ENCODE data around the gene RPL3.

RPL3 gene

GRCh38 chr22:39275814-39276439 is 43.5 kb downstream of the RPL3 start:
- H3K4me3 ChIP-seq (ENCODE audit: low read length): no peak overlapping the region
- no peaks in the 10 kb centered on the region for H3K36me3 ChIP-seq (ENCODE audit: insufficient read depth, low read length)
- H3K27me3 ChIP-seq (ENCODE audit: insufficient read depth, low read length): no peaks in the 10 kb centered on the region
- peaks cover 3% of the 10 kb centered on the region for H3K9me3 ChIP-seq (ENCODE audit: low read length)
- peaks cover 7% of the 10 kb centered on the region for H3K4me1 ChIP-seq (ENCODE audit: insufficient read depth, low read length)
- no peak overlapping the region for H2AFZ ChIP-seq (ENCODE audit: low read depth, low read length)

- H3K27me3 ChIP-seq (ENCODE audit: insufficient read depth, low read length): no peaks in the 10 kb centered on the region
- peaks cover 2% of the 10 kb centered on the region for H3K4me1 ChIP-seq (ENCODE audit: insufficient read depth, low read length)
- no peaks in the 10 kb centered on the region for H3K36me3 ChIP-seq (ENCODE audit: insufficient read depth, low read length)
- no peak overlapping the region for H2AFZ ChIP-seq (ENCODE audit: low read depth, low read length)
- H3K4me3 ChIP-seq (ENCODE audit: low read length): no peak overlapping the region
- H3K9me3 ChIP-seq (ENCODE audit: low read length): peaks cover 3% of the 10 kb centered on the region
Observed at GRCh38 chr22:39273950-39274887, 45.2 kb downstream of the RPL3 start.

GRCh38 chr22:39270792-39271191 is 48.6 kb downstream of the RPL3 start:
- Histone ChIP-seq H3K4me3 (ENCODE audit: low read length) (no peak overlapping the region), H2AFZ (ENCODE audit: low read depth, low read length) (no peak overlapping the region), H3K9me3 (ENCODE audit: low read length) (no peaks in the 10 kb centered on the region), H3K27me3 (ENCODE audit: insufficient read depth, low read length) (peaks cover 3% of the 10 kb centered on the region), H3K4me1 (ENCODE audit: insufficient read depth, low read length) (no peaks in the 10 kb centered on the region), H3K36me3 (ENCODE audit: insufficient read depth, low read length) (no peaks in the 10 kb centered on the region)

- no peaks in the 10 kb centered on the region for H3K9me3 ChIP-seq (ENCODE audit: low read length)
- H3K27me3 ChIP-seq (ENCODE audit: insufficient read depth, low read length): peaks cover 3% of the 10 kb centered on the region
- no peak overlapping the region for H3K4me3 ChIP-seq (ENCODE audit: low read length)
- H3K4me1 ChIP-seq (ENCODE audit: insufficient read depth, low read length): no peaks in the 10 kb centered on the region
- no peak overlapping the region for H2AFZ ChIP-seq (ENCODE audit: low read depth, low read length)
- no peaks in the 10 kb centered on the region for H3K36me3 ChIP-seq (ENCODE audit: insufficient read depth, low read length)
Observed at GRCh38 chr22:39270280-39270679, 49.1 kb downstream of the RPL3 start.

GRCh38 chr22:39269095-39269790 is 50.2 kb downstream of the RPL3 start:
- Histone ChIP-seq H3K9me3 (ENCODE audit: low read length) (no peaks in the 10 kb centered on the region), H3K4me3 (ENCODE audit: low read length) (no peak overlapping the region), H2AFZ (ENCODE audit: low read depth, low read length) (no peak overlapping the region), H3K4me1 (ENCODE audit: insufficient read depth, low read length) (no peaks in the 10 kb centered on the region), H3K36me3 (ENCODE audit: insufficient read depth, low read length) (no peaks in the 10 kb centered on the region), H3K27me3 (ENCODE audit: insufficient read depth, low read length) (peaks cover 3% of the 10 kb centered on the region)

GRCh38 chr22:39268645-39269044 is 50.8 kb downstream of the RPL3 start:
- Histone ChIP-seq H3K36me3 (ENCODE audit: insufficient read depth, low read length) (no peaks in the 10 kb centered on the region), H3K4me1 (ENCODE audit: insufficient read depth, low read length) (no peaks in the 10 kb centered on the region), H3K9me3 (ENCODE audit: low read length) (no peaks in the 10 kb centered on the region), H3K27me3 (ENCODE audit: insufficient read depth, low read length) (peaks cover 3% of the 10 kb centered on the region), H3K4me3 (ENCODE audit: low read length) (no peak overlapping the region), H2AFZ (ENCODE audit: low read depth, low read length) (no peak overlapping the region)

GRCh38 chr22:39267974-39268373 is 51.4 kb downstream of the RPL3 start:
- Histone ChIP-seq H3K27me3 (ENCODE audit: insufficient read depth, low read length) (peaks cover 3% of the 10 kb centered on the region), H3K4me1 (ENCODE audit: insufficient read depth, low read length) (no peaks in the 10 kb centered on the region), H3K4me3 (ENCODE audit: low read length) (no peak overlapping the region), H3K9me3 (ENCODE audit: low read length) (no peaks in the 10 kb centered on the region), H2AFZ (ENCODE audit: low read depth, low read length) (no peak overlapping the region), H3K36me3 (ENCODE audit: insufficient read depth, low read length) (no peaks in the 10 kb centered on the region)

GRCh38 chr22:39266398-39267030 is 52.9 kb downstream of the RPL3 start:
- no peak overlapping the region for H3K4me3 ChIP-seq (ENCODE audit: low read length)
- H3K9me3 ChIP-seq (ENCODE audit: low read length): peaks cover under 1% of the 10 kb centered on the region
- H3K36me3 ChIP-seq (ENCODE audit: insufficient read depth, low read length): no peaks in the 10 kb centered on the region
- H3K27me3 ChIP-seq (ENCODE audit: insufficient read depth, low read length): peaks cover 3% of the 10 kb centered on the region
- no peak overlapping the region for H2AFZ ChIP-seq (ENCODE audit: low read depth, low read length)
- H3K4me1 ChIP-seq (ENCODE audit: insufficient read depth, low read length): no peaks in the 10 kb centered on the region

- no peak overlapping the region for H3K4me3 ChIP-seq (ENCODE audit: low read length)
- H3K4me1 ChIP-seq (ENCODE audit: insufficient read depth, low read length): no peaks in the 10 kb centered on the region
- no peaks in the 10 kb centered on the region for H3K36me3 ChIP-seq (ENCODE audit: insufficient read depth, low read length)
- H3K9me3 ChIP-seq (ENCODE audit: low read length): peaks cover 6% of the 10 kb centered on the region
- peaks cover 3% of the 10 kb centered on the region for H3K27me3 ChIP-seq (ENCODE audit: insufficient read depth, low read length)
- H2AFZ ChIP-seq (ENCODE audit: low read depth, low read length): no peak overlapping the region
Observed at GRCh38 chr22:39265143-39265886, 54.1 kb downstream of the RPL3 start.

- H3K4me1 ChIP-seq (ENCODE audit: insufficient read depth, low read length): no peaks in the 10 kb centered on the region
- H3K36me3 ChIP-seq (ENCODE audit: insufficient read depth, low read length): no peaks in the 10 kb centered on the region
- H3K27me3 ChIP-seq (ENCODE audit: insufficient read depth, low read length): peaks cover 3% of the 10 kb centered on the region
- no peak overlapping the region for H3K4me3 ChIP-seq (ENCODE audit: low read length)
- H2AFZ ChIP-seq (ENCODE audit: low read depth, low read length): no peak overlapping the region
- H3K9me3 ChIP-seq (ENCODE audit: low read length): peaks cover 6% of the 10 kb centered on the region
Observed at GRCh38 chr22:39264349-39265038, 54.9 kb downstream of the RPL3 start.

- no peak overlapping the region for H3K4me3 ChIP-seq (ENCODE audit: low read length)
Observed at GRCh38 chr22:39263626-39264348, 55.6 kb downstream of the RPL3 start.

More at GRCh38 chr22:39263626-39264348, 55.6 kb downstream of the RPL3 start:
- no peaks in the 10 kb centered on the region for H3K36me3 ChIP-seq (ENCODE audit: insufficient read depth, low read length)
- H3K27me3 ChIP-seq (ENCODE audit: insufficient read depth, low read length): no peaks in the 10 kb centered on the region
- H3K4me1 ChIP-seq (ENCODE audit: insufficient read depth, low read length): no peaks in the 10 kb centered on the region
- peaks cover 6% of the 10 kb centered on the region for H3K9me3 ChIP-seq (ENCODE audit: low read length)
- H2AFZ ChIP-seq (ENCODE audit: low read depth, low read length): no peak overlapping the region

Measured in neuron (in vitro differentiated cells).